ENCODE results near the gene SH2B2. TPM values are rescaled to one million over a fixed set of nuclear protein-coding genes. Genes with fewer than 3 reads are reported as not detected.

SH2B2 gene
- total and polyA plus RNA-seq, 11 donors: 0.50 to 5.7 (median 2.2) TPM

- Histone ChIP-seq H3K36me3 (peaks cover 0 to 2% (median 0%) of the 10 kb centered on the region in 9 donors), H3K27ac (no peak overlapping the region), H3K4me3 (no peak overlapping the region), H3K4me1 (peaks cover 0 to 4% (median 0%) of the 10 kb centered on the region in 12 donors), H3K9me3 (no peaks in the 10 kb centered on the region), H3K27me3 (no peaks in the 10 kb centered on the region)
- peak in 1 of 5 donors; percentile 1 for DNase-seq
- WGBS, 4 donors: 95 to 96% (median 95%) methylated on average over 10 of the region's 10 CpGs
- ATAC-seq: no peak
- intact Hi-C loops (cut with DNase I): loop anchor here in 9 of 10 donors (2.0 to 10.0 kb wide), 7 partner anchors 529 to 909 kb away; partner anchors contain the start of gene COL26A1 (in 2 of the 9)
- no peak for TF ChIP-seq POLR2A (IDR thresholded peaks at IDR 0.05)
- no peak for TF ChIP-seq CTCF (IDR thresholded peaks at IDR 0.05)
These were observed 15.4 kb upstream of the SH2B2 start for GRCh38 chr7:102271158-102271798.

- Histone ChIP-seq H3K4me3 (no peak overlapping the region), H3K27ac (no peak overlapping the region), H3K36me3 (peaks cover 0 to 2% (median 0%) of the 10 kb centered on the region in 9 donors), H3K9me3 (no peaks in the 10 kb centered on the region), H3K4me1 (peaks cover 0 to 4% (median 0%) of the 10 kb centered on the region in 12 donors), H3K27me3 (no peaks in the 10 kb centered on the region)
- TF ChIP-seq CTCF (IDR thresholded peaks at IDR 0.05) (peak; percentile 85 to 93 (median 88)), POLR2A (IDR thresholded peaks at IDR 0.05) (no peak)
- DNase-seq (peak; percentile 69 to 88 (median 76)), ATAC-seq (peak; percentile 86 to 90 (median 88))
- 46 to 49% (median 48%) methylated on average over 19 to 21 of the region's 21 CpGs for WGBS, 4 donors
- intact Hi-C loops (cut with DNase I): loop anchor here (1.0 to 10.0 kb wide), 11 partner anchors 530 to 910 kb away; partner anchors contain the start of gene COL26A1 (in 2 of the 10)
These were observed 14.4 kb upstream of the SH2B2 start for GRCh38 chr7:102272075-102272916.

GRCh38 chr7:102272917-102273748, 13.5 kb upstream of the SH2B2 start:
- no peak for ATAC-seq
- peak in 1 of 5 donors; percentile 16 for DNase-seq
- TF ChIP-seq POLR2A (IDR thresholded peaks at IDR 0.05) (no peak), CTCF (IDR thresholded peaks at IDR 0.05) (no peak)
- peaks cover 0 to 2% (median 0%) of the 10 kb centered on the region in 9 donors for H3K36me3 ChIP-seq
- no peaks in the 10 kb centered on the region for H3K9me3 ChIP-seq
- H3K4me3 ChIP-seq: no peak overlapping the region
- intact Hi-C loops (cut with DNase I): loop anchor here (1.0 to 10.0 kb wide), 11 partner anchors 531 to 911 kb away; partner anchors contain the start of gene COL26A1 (in 2 of the 10)
- H3K27ac ChIP-seq: no peak overlapping the region
- no peaks in the 10 kb centered on the region for H3K27me3 ChIP-seq
- peaks cover 0 to 4% (median 0%) of the 10 kb centered on the region in 12 donors for H3K4me1 ChIP-seq
- WGBS, 4 donors: 86 to 91% (median 89%) methylated on average over 16 of the region's 16 CpGs

Measured in heart left ventricle (tissue), 16 donors.